ENCODE data around the gene EXOC4. TPM values are rescaled to one million over a fixed set of nuclear protein-coding genes. Genes with fewer than 3 reads are reported as not detected.

EXOC4 gene
- total and polyA plus RNA-seq, 2 donors from 2014 or later = 22.8 to 78.7 TPM

DNA sequence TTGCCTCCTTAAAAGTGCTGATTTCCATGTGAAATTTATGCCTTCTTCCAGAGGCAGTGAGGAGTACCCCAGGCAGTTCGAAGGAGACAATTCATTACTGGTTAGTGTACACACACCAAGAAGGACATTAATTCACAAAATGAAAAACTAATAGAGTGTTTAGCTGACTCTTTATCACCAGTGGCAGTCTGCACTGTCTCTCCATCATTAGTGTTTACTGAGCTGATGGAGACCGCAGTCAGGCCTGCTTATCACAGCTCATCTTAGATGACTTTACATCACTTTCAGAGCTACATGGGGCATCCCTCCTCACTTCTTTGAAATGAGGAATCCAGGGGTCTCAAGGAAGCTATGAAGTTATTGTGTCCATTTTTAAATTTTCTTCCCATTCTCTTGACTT is 718.7 kb downstream of the EXOC4 start:
- no peak overlapping the region for H3K4me3 ChIP-seq (ENCODE audit: low read length in 3 of 3)
- H3K27ac ChIP-seq (ENCODE audit: low read depth in 2 of 2, low read length in 2 of 2) = no peak overlapping the region
- FAIRE-seq = no peak
- H3K9ac ChIP-seq (ENCODE audit: low read length in 3 of 3) = no peak overlapping the region
- TF ChIP-seq, protein P1, sequence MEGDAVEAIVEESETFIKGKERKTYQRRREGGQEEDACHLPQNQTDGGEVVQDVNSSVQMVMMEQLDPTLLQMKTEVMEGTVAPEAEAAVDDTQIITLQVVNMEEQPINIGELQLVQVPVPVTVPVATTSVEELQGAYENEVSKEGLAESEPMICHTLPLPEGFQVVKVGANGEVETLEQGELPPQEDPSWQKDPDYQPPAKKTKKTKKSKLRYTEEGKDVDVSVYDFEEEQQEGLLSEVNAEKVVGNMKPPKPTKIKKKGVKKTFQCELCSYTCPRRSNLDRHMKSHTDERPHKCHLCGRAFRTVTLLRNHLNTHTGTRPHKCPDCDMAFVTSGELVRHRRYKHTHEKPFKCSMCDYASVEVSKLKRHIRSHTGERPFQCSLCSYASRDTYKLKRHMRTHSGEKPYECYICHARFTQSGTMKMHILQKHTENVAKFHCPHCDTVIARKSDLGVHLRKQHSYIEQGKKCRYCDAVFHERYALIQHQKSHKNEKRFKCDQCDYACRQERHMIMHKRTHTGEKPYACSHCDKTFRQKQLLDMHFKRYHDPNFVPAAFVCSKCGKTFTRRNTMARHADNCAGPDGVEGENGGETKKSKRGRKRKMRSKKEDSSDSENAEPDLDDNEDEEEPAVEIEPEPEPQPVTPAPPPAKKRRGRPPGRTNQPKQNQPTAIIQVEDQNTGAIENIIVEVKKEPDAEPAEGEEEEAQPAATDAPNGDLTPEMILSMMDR (IDR thresholded peaks at IDR 0.05; ENCODE audit: borderline replicate concordance, extremely low read depth, insufficient read depth) = no peak
- no peaks in the 10 kb centered on the region for H3K9me3 ChIP-seq (ENCODE audit: control insufficient read depth in 2 of 3, insufficient read depth in 1 of 3, low read length in 3 of 3)
- no peak for DNase-seq
- H3K4me1 ChIP-seq (ENCODE audit: control insufficient read depth in 2 of 3, insufficient read depth in 2 of 3, low read depth in 1 of 3, low read length in 3 of 3) = no peaks in the 10 kb centered on the region
- no peaks in the 10 kb centered on the region for H3K36me3 ChIP-seq (ENCODE audit: control insufficient read depth in 2 of 3, insufficient read depth in 3 of 3, low read length in 3 of 3)
- no peaks in the 10 kb centered on the region for H3K27me3 ChIP-seq (ENCODE audit: control insufficient read depth, insufficient read depth, low read length)
- intact Hi-C loops (cut with DNase I) = no loop called here

DNA sequence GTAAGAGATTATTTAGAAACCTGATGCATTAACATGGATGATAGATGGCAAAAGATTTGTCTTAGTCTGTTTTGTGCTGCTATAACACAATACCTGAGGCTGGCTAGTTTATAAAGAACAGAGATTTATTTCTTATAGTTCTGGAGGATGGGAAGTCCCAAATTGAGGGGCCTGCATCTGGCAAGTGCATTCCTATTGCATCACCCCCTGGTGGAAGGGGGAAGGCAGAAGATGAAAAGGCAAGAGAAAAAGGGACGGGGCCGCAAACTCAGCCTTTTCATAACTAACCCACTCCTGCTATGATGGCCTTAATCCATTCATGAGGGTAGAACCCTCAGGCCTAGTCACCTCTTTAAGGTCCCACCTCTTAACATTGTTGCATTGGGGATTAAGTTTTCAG is 720.8 kb downstream of the EXOC4 start:
- Histone ChIP-seq H3K4me1 (ENCODE audit: control insufficient read depth in 2 of 3, insufficient read depth in 2 of 3, low read depth in 1 of 3, low read length in 3 of 3) (peaks cover 0 to 3% (median 0%) of the 10 kb centered on the region in 3 donors), H3K27me3 (ENCODE audit: control insufficient read depth, insufficient read depth, low read length) (no peaks in the 10 kb centered on the region), H3K9ac (ENCODE audit: low read length in 3 of 3) (no peak overlapping the region), H3K36me3 (ENCODE audit: control insufficient read depth in 2 of 3, insufficient read depth in 3 of 3, low read length in 3 of 3) (no peaks in the 10 kb centered on the region), H3K9me3 (ENCODE audit: control insufficient read depth in 2 of 3, insufficient read depth in 1 of 3, low read length in 3 of 3) (no peaks in the 10 kb centered on the region), H3K27ac (ENCODE audit: low read depth in 2 of 2, low read length in 2 of 2) (no peak overlapping the region), H3K4me3 (ENCODE audit: low read length in 3 of 3) (no peak overlapping the region)
- FAIRE-seq (no peak), DNase-seq (no peak)
- intact Hi-C loops (cut with DNase I) = no loop called here
- TF ChIP-seq, protein P1 (IDR thresholded peaks at IDR 0.05; ENCODE audit: borderline replicate concordance, extremely low read depth, insufficient read depth) = no peak

DNA sequence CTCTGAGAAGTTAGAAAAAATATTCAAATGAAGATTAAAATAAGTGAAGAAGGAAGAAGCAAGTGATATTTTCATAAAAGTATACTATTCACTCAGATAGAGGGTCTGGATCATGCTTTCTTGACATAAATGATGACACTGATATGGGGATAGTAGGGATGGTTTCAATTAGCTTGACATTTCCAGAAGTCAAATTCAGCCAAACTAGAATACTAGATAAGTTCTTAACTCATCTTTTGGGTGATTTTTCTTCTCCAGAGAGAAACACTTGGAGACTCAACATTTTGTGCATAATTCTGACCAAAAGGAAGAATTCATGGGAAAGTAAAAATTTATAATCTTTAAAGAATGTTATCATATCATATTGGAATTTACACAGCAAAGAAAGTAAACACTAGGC is 722.3 kb downstream of the EXOC4 start:
- DNase-seq (no peak), FAIRE-seq (no peak)
- TF ChIP-seq, protein P1 (IDR thresholded peaks at IDR 0.05; ENCODE audit: borderline replicate concordance, extremely low read depth, insufficient read depth) = no peak
- Histone ChIP-seq H3K4me1 (ENCODE audit: control insufficient read depth in 2 of 3, insufficient read depth in 2 of 3, low read depth in 1 of 3, low read length in 3 of 3) (peaks cover 0 to 3% (median 0%) of the 10 kb centered on the region in 3 donors), H3K27ac (ENCODE audit: low read depth in 2 of 2, low read length in 2 of 2) (no peak overlapping the region), H3K4me3 (ENCODE audit: low read length in 3 of 3) (no peak overlapping the region), H3K36me3 (ENCODE audit: control insufficient read depth in 2 of 3, insufficient read depth in 3 of 3, low read length in 3 of 3) (no peaks in the 10 kb centered on the region), H3K9me3 (ENCODE audit: control insufficient read depth in 2 of 3, insufficient read depth in 1 of 3, low read length in 3 of 3) (no peaks in the 10 kb centered on the region), H3K27me3 (ENCODE audit: control insufficient read depth, insufficient read depth, low read length) (no peaks in the 10 kb centered on the region), H3K9ac (ENCODE audit: low read length in 3 of 3) (no peak overlapping the region)
- intact Hi-C loops (cut with DNase I) = no loop called here

DNA sequence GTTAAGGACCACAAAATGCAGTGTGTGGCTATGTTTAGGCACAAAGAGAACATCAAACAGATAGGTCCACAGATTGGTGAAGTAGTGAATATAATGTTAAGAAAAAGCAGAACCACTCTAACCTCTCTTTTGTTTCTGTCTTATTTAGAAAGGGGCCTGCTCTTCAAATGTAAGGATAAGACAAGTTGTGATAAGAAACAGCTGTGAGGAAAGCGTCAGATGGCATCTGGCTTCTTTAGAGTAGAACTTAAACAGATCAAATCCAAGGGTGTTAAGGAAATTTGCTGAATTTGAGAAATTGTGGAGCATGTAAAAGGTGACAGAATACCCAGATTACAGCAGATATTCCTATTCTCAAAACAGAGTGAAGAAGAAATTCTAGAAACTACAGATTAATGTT is 723.3 kb downstream of the EXOC4 start:
- intact Hi-C loops (cut with DNase I) = no loop called here
- H3K9me3 ChIP-seq (ENCODE audit: control insufficient read depth in 2 of 3, insufficient read depth in 1 of 3, low read length in 3 of 3) = no peaks in the 10 kb centered on the region
- TF ChIP-seq, protein P1 (IDR thresholded peaks at IDR 0.05; ENCODE audit: borderline replicate concordance, extremely low read depth, insufficient read depth) = no peak
- no peak overlapping the region for H3K4me3 ChIP-seq (ENCODE audit: low read length in 3 of 3)
- no peak overlapping the region for H3K9ac ChIP-seq (ENCODE audit: low read length in 3 of 3)
- FAIRE-seq = no peak
- H3K27ac ChIP-seq (ENCODE audit: low read depth in 2 of 2, low read length in 2 of 2) = no peak overlapping the region
- no peaks in the 10 kb centered on the region for H3K27me3 ChIP-seq (ENCODE audit: control insufficient read depth, insufficient read depth, low read length)
- DNase-seq = peak in 1 of 5 donors; percentile 11
- H3K4me1 ChIP-seq (ENCODE audit: control insufficient read depth in 2 of 3, insufficient read depth in 2 of 3, low read depth in 1 of 3, low read length in 3 of 3) = peaks cover 0 to 3% (median 0%) of the 10 kb centered on the region in 3 donors
- H3K36me3 ChIP-seq (ENCODE audit: control insufficient read depth in 2 of 3, insufficient read depth in 3 of 3, low read length in 3 of 3) = no peaks in the 10 kb centered on the region

Measured in kidney (tissue), 14 donors.